ENCODE measurements around the gene SH3BP2.

The SH3BP2 gene

DNA sequence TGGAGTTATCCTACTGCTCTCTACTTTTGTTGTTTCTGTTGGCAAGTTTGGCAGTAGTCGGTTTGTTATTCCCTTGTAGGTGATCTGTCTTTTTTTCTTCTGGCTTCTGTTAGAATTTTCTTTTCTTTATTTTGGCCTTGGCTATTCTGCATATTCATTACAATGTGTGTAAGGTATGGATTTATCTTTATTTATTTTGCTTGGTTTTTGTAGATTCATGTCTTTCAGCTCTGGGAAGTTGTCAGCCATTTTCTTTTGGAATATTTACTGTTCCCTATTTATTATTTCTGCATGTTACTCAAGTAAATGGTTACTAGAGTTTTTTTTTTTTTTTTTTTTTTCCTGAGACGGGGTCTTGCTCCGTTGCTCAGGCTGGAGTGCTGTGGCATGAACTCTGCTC is 63.4 kb downstream of the SH3BP2 start:
- DNase-seq (ENCODE audit: low read depth), result no peak

DNA sequence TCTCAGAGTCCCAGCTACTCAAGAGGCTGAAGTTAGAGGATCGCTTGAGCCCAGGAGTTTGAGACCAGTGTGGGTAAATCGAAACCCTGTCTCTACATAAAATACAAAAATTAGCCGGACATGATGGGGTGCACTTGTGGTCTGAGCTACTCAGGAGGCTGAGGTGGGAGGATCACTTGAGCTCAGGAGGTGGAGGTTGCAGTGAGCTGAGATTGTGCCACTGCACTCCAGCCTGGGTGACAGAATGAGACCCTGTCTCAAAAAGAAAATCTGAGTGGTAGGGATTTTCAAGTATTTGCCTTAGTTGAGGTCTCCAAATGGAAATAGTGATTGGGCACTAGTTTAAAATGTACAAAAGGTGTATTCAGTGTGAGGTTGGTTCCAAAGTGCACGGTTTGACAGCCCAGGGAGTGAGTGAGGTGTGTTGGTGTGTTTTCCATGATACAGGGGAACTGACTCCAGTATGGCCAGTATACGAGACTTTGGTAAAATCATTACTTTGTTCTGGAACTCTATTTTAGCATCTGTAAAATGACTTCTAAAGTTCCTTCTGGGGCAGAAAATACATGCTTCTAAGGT is 64.6 kb downstream of the SH3BP2 start:
- no peak for DNase-seq (ENCODE audit: low read depth)

DNA sequence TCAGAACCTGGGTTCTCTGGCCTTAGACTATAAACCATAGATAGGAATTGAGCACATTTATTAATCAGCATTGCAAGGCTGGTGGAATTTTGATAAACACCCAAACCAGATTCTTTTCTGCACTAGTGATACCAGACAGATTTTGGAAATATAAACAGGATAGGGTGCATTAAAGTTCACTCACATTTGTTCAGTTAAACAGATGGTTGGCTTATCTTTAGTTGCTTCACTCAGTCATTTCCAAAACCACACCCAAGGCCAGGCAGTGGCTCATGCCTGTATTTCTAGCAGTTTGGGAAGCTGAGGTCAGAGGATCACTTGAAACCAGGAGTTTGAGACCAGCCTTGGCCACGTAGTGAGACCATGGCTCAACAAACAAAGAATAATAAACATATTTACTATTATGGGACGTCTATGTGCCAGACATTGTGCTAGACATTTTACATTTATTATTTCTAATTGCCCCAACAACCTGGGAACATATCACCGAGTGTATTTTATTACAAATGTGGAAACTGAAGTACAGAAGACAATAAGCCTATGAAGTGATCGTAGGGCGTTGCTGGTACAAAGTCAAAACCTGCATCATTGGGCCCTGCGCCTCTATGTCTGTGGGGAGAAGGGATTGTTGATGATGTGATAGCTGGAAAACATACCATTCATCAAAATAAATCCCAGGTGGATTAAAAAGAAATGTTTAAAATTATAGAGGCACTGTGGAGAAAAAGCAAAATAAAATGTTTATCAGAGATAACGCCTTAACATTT is 65.7 kb downstream of the SH3BP2 start:
- no peak for DNase-seq (ENCODE audit: low read depth)

DNA sequence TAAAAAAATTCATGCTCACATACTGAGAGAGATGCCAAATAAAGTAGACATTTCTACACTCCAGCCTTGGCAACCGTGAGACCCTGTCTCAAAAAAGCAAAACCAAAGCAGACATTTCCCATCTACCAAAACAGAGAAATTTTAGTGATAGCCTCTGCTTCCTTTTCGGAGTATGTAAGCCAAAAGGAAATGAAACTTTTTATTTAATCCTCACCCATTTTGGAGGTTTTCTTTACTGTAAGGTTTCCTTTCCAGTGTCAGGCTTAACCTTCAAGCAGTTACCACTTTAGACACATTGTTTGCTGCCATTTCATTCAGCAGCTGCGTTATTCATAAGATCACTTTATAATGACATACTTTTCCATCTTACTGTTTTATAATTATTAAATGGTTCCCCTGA is 66.6 kb downstream of the SH3BP2 start:
- no peak for DNase-seq (ENCODE audit: low read depth)

DNA sequence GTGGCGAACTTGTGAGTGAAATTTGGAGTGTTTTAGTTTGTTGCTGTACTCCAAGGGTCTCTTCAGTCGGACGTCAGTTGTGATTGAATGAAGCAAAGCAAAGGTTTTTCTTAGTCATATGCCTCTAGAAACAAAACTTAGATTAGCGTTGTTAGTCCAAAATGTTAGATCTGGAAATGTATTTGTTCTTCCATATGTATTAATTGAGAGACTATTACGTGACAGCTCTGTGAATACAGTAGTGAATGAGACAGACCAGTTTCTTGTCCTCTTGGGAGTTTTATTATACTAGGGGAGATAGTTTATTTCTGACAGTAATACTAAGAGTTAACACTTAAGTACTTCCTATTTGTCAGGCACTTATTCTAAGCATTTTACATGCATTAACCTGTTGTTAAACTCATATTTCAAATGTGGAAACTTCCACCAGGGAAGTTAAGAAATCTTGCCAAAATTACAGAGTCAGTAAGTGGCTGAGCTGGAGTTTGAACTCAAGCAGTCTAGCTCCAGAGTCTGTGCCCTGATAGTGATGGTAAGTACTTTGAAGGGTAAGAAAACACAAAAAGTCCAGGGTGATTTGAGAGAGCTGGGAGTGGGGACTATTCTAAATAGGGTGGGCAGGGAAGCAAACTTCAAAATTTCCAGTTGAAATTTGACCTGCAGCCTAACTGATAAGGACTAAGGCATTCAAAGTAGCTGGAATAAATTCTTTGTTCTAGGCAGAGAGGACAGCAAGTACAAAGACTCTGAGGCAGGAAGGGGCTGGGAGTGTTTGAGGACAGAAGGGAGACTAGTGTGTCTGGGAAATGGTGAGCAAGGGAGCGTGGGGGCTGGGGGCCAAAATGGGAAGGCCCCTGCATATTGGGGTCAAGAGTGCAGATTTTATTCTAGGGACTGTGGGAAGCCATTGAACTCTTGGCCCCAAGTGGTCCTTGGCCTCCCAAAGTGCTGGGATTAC is 67.8 kb downstream of the SH3BP2 start:
- DNase-seq (ENCODE audit: low read depth), result no peak

DNA sequence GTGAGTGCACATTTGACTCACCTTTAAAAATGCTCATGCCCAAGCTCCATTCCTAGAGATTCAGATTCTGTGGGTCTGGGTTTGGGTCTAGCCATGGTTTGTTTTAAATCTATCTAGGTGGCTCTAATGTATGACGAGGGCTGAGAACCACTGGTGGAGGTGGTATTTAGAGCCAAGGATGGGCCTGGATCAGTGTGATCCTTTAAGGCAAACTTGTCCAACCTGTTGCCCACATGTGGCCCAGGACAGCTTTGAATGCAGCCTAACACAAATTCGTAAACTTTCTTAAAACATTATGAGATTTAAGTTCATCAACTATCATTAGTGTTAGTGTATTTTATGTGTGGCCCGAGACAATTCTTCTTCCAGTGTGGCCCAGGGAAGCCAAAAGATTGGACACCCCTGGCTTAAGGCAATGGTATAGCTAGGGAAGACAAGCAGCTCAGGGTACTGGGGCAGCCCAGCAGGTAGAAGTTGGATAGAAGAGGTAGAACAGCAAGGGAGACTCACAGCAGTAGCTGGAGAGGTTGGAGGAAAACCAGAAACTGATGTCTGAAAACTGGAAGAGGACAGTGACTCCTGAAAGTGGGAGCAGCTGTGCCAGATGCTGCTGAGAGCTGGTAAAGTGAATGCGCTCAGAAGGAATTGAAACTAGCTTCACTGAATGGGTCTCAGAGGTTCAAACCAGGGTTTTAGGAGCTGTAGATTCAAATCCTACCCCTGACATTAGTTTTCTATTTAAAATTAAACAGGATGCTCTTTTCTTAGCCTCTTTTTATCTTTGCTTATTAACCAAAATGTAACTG is 68.9 kb downstream of the SH3BP2 start:
- no peak for DNase-seq (ENCODE audit: low read depth)

DNA sequence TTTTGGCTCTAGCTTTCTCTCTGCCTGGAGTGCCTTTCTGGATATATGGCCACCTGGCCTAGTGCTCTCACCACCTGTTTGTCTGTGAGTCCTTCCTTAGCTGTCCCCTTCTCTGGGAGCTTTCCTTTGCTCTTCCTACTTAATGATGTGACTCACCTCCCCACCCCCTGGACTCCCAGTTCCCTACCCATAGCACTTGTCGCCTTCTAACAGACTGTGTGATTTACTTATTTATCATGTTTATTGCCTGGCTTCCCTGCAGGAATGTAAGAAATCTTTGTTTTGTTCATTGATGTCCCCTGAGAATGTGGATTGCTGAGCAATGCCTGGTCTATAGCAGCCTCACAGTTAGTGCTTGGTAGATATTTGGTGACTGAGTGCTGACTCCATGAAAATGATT is 69.6 kb downstream of the SH3BP2 start:
- no peak for DNase-seq (ENCODE audit: low read depth)

DNA sequence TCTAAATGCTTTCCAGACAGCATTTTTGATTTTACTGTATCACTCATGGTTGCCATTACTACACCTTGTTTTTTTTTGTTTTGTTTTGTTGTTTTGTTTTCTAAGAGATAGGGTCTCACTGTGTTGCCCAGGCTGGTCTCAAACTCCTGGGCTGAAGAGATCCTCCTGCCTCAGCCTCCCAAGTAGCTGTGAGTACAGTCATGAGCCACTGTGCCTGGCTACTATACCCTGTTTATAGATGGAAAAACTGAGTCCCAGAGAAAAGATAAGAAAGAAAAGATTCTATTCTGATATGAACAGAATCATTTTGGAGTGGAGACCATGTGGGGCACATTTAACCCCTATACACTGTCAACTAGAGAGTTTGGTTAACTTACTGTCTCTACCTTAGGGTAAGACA is 70.8 kb downstream of the SH3BP2 start:
- DNase-seq (ENCODE audit: low read depth), result no peak

DNA sequence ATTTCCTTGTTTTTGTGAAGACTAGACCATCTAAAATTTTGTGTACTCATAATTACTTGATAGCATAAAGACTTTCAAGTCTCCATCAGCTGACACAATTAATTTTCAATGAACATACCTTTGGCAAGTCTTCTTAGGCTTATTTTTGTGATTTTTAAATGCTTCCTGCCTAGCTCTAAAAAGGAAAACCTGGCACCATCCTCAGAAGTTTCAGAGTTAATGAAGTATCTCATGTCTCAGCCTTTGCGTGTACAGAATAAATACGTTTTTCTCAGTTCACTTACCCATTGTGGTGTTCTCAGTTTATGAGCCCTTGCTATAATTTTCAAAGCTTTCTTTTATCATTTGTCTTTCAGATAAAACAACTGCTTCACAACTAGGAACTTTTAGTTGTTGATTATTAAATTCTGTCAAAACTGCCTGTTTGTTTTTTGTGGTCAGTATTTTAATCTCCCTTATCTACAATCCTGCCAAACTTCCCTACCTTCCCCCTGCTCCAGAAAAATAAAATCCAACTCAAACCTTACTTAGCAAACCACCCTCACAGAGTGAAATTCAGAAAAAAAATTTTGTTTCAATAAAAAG is 72.4 kb downstream of the SH3BP2 start:
- DNase-seq (ENCODE audit: low read depth), result no peak

DNA sequence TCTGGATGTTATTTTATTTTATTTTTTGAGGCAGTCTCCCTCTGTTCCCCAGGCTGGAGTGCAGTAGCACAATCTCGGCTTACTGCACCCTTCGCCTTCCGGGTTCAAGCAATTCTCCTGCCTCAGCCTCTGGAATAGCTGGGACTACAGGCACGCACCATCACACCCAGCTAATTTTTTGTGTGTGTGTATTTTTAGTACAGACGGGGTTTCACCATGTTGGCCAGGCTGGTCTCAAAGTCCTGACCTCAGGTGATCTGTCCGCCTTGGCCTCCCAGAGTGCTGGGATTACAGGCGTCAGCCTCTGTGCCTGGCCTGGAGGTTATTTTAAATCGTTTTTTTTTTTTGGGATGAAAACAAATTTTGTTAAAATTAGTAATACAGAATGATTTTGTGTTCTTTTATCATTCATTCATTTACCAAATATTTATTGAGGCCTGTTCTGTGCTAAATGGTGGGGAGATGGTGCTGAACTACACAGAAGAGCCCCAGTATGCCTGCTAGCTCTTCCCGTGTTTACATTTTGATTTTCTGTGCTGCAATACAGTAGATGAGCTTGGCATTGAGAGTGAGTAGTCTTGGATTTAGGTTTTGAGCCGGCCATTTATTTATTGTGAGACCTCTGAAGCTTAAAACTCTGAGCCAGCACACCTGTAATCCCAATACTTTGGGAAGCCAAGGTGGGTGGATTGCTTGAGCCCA is 73.4 kb downstream of the SH3BP2 start:
- DNase-seq (ENCODE audit: low read depth), result no peak

DNA sequence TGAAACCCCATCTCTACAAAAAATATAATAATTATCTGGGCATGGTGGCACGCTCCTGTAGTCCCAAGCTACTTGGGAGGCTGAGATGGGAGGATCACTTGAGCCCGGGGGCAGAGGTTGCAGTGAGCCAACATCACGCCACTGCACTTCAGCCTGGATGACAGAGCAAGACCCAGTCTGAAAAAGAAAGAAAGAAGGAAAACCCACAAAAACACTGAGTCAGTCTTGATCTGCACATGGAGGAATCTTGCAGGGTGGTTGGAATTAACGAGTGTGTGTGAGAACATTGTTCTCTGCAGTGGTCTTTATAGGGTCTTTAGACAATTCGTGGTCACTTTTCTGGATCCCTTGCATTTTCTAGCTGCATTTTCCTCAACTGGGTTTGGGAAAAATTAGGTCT is 74.0 kb downstream of the SH3BP2 start:
- no peak for DNase-seq (ENCODE audit: low read depth)

DNA sequence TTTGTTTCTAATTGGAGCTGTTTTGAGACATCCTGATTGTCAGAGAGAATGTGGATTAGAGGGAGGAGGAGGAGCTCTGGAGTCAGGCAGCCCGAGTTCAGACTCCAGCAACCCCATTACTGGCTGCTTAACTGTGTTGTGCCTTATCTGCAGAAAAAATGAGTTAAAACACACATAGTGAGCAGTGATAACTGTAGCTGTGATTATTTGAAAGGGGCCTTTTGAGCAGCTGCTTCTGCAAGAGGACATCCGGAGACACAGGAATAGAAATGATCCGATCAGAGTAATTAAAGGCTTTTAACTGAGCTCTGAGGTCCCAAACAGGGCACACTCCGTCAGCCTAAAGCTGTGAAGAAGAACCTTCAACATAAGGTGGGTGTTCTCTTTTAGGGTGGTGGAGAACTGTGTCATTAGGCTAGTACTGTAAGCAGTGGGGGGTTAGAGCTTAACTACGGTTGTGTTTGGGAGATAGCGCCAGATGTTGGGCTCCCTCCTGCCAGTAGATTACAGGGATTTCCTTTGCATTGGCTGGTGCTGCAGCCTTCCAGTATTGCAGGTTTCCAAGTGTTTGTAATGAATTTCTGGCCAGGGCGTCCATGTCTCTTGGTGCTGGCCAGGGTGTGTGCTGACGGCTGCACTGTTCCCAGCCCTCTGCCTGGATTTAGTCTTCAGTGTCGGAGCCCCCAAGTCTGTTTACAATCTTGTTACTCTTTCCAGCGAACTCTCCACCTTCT is 75.0 kb downstream of the SH3BP2 start:
- no peak for DNase-seq (ENCODE audit: low read depth)

DNA sequence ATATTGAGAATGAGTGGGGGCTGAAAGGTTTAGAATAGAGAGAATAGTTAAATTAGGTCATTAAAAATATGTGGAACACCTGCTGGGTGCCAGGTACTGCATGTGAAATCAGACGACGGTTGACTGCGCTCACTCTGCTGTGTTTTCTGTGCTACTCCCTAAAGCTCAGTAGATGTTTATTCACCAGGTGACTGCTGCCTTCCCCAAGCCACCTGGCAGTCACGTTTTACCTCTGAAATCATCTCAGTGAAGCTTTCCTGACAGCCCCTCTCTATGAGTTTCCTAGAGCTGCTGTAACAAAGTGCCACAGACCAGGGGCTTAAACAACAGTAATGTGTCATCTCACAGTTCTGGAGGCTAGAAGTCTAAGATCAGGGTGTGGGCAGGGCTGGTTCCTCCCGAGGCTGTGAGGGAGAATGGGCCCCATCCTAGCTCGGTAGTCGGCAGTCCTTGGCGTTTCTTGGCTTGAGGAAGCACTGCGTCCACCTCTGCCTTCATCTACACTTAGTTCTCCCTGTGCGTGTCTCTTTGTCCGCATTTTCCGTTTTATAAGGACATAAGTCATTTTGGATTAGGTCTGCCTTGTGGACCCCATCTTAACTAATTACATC is 76.1 kb downstream of the SH3BP2 start:
- no peak for DNase-seq (ENCODE audit: low read depth)

DNA sequence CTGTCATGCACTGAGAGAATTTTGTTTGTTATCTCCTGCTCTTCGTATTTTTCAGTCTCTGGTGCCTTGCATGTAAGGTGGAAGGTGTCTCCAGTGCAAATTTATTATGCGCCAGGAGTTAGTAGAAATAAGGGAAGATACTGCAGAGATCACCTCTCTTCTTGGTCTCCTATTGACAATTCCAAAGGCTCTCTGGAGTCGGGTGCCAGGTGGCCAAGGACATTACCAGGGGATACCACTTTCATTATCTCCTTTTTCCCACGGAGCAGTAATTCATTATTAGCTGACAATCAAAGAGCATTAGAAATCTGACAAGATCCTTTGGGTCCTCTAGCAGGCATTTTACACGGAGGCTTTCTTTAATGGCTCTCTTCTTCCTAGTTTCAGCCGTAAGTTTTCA is 76.8 kb downstream of the SH3BP2 start:
- DNase-seq (ENCODE audit: low read depth), result no peak

DNA sequence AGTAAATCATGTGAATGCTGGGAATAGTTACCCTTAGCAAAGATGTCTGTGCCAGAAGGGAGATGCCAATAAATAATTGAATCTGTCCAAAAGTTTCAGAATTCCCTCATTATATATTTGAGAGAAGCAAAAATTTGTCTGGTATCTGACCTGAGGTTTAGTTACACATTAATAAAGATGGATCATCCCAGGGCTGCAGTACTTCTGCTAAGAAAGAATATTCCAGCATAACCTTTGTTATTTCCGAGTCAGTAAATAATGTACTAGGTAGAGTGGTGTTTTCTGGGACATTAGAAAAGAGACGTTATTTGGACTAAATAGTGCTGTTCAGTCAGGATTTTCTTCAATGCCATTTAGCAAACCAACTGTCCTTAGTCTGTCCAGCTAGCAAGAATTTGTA is 77.2 kb downstream of the SH3BP2 start:
- DNase-seq (ENCODE audit: low read depth), result no peak

DNA sequence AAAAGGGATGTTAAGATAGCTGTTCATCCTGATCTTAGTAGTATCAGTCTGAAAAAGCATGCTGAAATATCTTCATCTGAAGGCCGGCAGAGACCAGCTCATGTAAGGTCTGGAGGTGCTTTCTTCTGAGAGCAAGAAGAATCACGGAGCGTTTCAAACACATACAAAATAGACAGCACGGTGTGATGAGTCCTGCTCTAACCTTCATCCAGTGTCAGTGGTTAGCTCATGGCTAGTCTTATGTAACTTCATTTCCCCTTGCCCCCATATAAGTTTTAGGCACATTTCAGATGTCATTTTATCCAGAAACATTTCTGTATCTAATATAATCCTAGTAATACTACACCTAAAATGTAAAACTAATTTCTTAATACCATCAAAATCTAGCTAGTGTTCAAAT is 78.6 kb downstream of the SH3BP2 start:
- no peak for DNase-seq (ENCODE audit: low read depth)

DNA sequence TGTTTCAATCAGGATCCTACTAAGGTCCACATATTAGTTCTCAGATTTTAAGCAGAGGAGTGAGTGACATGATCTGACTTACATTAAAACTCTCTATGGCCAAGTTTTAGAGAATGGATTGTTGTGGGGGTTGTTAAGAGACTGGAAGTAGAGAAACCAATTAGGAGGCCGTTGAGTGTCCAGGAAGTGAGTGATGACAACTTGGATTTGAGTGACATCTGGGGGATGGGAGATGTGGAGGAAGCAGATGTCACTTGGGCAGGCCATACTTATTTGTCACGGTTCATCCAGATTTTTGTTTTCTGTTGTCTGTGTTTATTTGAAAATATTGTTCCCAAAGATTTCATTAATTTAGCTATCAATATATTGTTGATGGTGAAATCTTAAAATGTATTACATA is 79.0 kb downstream of the SH3BP2 start:
- DNase-seq (ENCODE audit: low read depth), result no peak

DNA sequence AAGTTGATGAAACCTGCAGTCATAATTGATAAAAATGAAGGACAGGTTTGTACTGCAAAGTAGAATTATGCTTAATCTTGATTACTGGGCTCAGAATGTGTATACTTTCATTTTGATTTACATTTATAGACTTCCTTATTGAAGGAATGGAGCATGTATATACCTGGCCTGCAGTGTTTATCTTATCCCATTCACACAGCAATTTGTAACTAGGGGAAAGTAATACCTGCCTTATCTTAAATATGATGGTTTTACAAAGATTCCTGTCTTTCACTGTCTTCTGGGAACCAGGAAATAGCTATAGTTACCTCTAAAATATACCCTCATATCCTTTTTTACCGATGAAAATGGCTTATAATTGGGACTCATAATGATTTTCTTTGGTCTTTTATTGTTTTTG is 80.4 kb downstream of the SH3BP2 start:
- no peak for DNase-seq (ENCODE audit: low read depth)

DNA sequence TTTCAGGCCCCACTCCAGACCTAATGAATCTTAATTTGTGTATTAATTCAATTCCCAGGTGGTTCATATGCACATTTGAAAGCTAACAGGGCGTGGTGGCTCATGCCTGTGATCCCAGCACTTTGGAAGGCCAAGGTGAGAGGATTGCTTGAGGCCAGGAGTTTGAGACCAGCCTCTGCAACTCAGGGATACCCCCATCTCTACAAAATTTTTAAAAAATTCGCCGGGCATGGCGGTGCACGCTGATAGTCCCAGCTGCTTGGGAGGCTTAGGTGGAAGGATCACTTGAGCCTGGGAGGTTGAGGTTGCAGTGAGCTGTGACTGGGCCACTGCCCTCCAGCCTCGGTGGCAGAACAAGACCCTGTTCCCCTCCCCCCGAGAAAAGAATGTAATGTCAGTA is 82.0 kb downstream of the SH3BP2 start:
- DNase-seq (ENCODE audit: low read depth), result no peak

DNA sequence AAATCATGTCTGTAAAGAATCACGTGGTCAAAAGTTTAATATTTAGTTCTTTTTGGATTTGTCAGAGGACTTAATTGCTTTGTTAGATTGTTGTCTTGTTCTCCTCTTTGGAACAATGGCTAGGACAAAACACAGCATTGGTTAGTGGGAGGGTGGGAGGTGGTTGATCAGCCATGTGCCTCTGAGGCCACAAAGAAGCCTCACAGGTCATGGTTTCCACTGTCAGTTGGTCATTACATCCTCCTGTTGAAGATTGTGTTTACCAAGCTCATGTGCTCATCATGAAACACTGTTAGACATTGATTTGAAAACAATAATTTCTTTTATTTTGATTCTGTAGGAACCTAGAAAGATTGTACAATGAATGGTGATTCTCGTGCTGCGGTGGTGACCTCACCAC is 82.7 kb downstream of the SH3BP2 start:
- DNase-seq (ENCODE audit: low read depth), result no peak
